ENCODE measurements around the gene NR2C2AP. TPM values are rescaled to one million over a fixed set of nuclear protein-coding genes. Genes with fewer than 3 reads are reported as not detected.

NR2C2AP gene
- total and polyA plus RNA-seq, 2 donors (not counting 3 experiments of a cell fraction or from before 2014, with no cell fraction given): 11.9 to 17.5 TPM

DNA sequence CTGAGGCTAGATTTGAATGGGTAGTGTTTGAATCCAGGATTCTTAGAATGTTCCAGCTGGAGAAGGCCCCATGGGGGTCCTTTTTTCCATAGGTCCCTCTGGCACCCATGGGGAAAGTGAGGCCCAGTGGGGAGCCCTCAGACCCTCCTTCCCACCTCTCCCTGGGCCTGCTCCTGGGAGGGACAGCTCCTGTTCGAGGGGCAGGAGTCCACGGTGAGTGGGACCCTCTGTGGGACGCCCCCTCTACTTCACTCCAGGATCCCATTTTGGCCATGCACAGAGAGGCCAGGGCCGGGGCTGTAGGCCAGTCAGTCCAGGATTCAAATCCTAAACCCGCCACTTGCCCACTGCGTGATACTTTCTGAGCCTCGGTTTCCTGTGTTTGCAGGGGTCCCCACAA is 40.7 kb downstream of the NR2C2AP start:
- H3K9me1 ChIP-seq (replicated peaks; ENCODE audit: control insufficient read depth, extremely low read depth, insufficient read depth, low read length): no peaks in the 10 kb centered on the region
- H2AFZ ChIP-seq (ENCODE audit: low read depth, low read length): no peak overlapping the region
- no peaks in the 10 kb centered on the region for H3K36me3 ChIP-seq (ENCODE audit: control insufficient read depth in 2 of 2, extremely low read depth in 1 of 2, insufficient read depth in 2 of 2, low read length in 2 of 2)
- dilution Hi-C loops (cut with MboI; ENCODE audit: extremely low pct_ligation_motif_present, low sequenced_read_pairs): no loop called here
- H3K4me1 ChIP-seq (ENCODE audit: control insufficient read depth, extremely low read depth, insufficient read depth, low read length): no peaks in the 10 kb centered on the region
- no TSS peak for BruUV-seq (replicated peaks)
- POLR2A ChIA-PET: no interaction called here
- no peaks in the 10 kb centered on the region for H3K27me3 ChIP-seq (ENCODE audit: control insufficient read depth in 2 of 2, insufficient read depth in 2 of 2, low read length in 2 of 2)
- no peak overlapping the region for H3K27ac ChIP-seq (ENCODE audit: insufficient read depth, low read depth, low read length)
- CTCF ChIA-PET: interaction anchor here (4.6 kb wide), 1 partner anchor 12 kb away, joined by 17 read pairs; no protein-coding TSS in a partner anchor
- FAIRE-seq: no peak
- intact Hi-C loops (cut with micrococcal nuclease): no loop called here
- TF ChIP-seq, protein P1, sequence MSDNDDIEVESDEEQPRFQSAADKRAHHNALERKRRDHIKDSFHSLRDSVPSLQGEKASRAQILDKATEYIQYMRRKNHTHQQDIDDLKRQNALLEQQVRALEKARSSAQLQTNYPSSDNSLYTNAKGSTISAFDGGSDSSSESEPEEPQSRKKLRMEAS (IDR thresholded peaks at IDR 0.05; ENCODE audit: insufficient read depth, insufficient read length): no peak
- TF ChIP-seq EZH2 (IDR thresholded peaks at IDR 0.05; ENCODE audit: borderline replicate concordance, low read depth, low read length, severe bottlenecking) (no peak), POLR2AphosphoS5 (IDR thresholded peaks at IDR 0.05; ENCODE audit: insufficient read depth, low read depth, low read length) (no peak), POLR2A (IDR thresholded peaks at IDR 0.05; ENCODE audit: low read depth, low read length) (no peak), MYC (IDR thresholded peaks at IDR 0.05; ENCODE audit: low read depth, low read length) (no peak), GATA2 (IDR thresholded peaks at IDR 0.05; ENCODE audit: insufficient read depth, insufficient read length, low read depth, low read length) (no peak), CTCF (IDR thresholded peaks at IDR 0.05; ENCODE audit: extremely low read depth in 1 of 2, insufficient read depth in 1 of 2, low read depth in 1 of 2, low read length in 2 of 2) (no peak), FOS (IDR thresholded peaks at IDR 0.05; ENCODE audit: borderline replicate concordance, insufficient read depth, low read length) (no peak), JUN (IDR thresholded peaks at IDR 0.05; ENCODE audit: borderline replicate concordance, insufficient read depth, insufficient read length, low read depth) (no peak)
- H4K20me1 ChIP-seq (replicated peaks; ENCODE audit: control insufficient read depth, extremely low read depth, insufficient read depth, low read length): no peaks in the 10 kb centered on the region
- no peak overlapping the region for H3K4me2 ChIP-seq (ENCODE audit: insufficient read depth, low read length)
- no peaks in the 10 kb centered on the region for H3K9me3 ChIP-seq (replicated peaks; ENCODE audit: control insufficient read depth, insufficient read depth, low read length)
- H3K9ac ChIP-seq (replicated peaks; ENCODE audit: extremely low read depth, insufficient read depth, low read length): no peak overlapping the region
- no peaks in the 10 kb centered on the region for H3K79me2 ChIP-seq (ENCODE audit: control insufficient read depth, insufficient read depth, low read length)
- no peak overlapping the region for H3K4me3 ChIP-seq (replicated peaks in 1 of 3; ENCODE audit: insufficient read depth in 1 of 3, low read depth in 1 of 3, low read length in 3 of 3)
- DNase-seq (ENCODE audit: low read depth, low spot score): no peak
